Testis (tissue), 3 donors: ENCODE measurements around the gene GAB2. TPM values are rescaled to one million over a fixed set of nuclear protein-coding genes. Genes with fewer than 3 reads are reported as not detected.

Experiments
- DNase-seq: peaks from one replicate; pipeline ENCODE4 v3.0.0-alpha.2; 2019
- H3K27ac ChIP-seq, 2 donors: fragments of 200-600 bp; sonication (generic); one replicate each; pipeline ENCODE4 v1.5.1; 2019
- H3K27me3 ChIP-seq: fragments of 200-600 bp; sonication (generic); one replicate; pipeline ENCODE4 v1.5.1; 2019
- H3K36me3 ChIP-seq: fragments of 200-600 bp; sonication (generic); one replicate; pipeline ENCODE4 v1.5.1; 2017; ENCODE audit warnings: low read depth; ENCODE audit errors: missing control alignments
- H3K4me1 ChIP-seq: fragments of 200-600 bp; sonication (generic); one replicate; pipeline ENCODE4 v1.5.1; 2019
- H3K4me3 ChIP-seq, 2 donors: fragments of 200-600 bp; sonication (generic); one replicate each; pipeline ENCODE4 v1.5.1; 2017 to 2019
- H3K9me3 ChIP-seq: fragments of 200-600 bp; sonication (generic); one replicate; pipeline ENCODE4 v1.5.1; 2017
- CTCF ChIP-seq, 3 experiments: fragments of 450-650 bp in 2 of 3; fragments of 200-600 bp in 1 of 3; sonication (generic) in 1 of 3; IDR thresholded peaks; one replicate each; pipeline ENCODE4 v1.5.1; 2016 to 2019; ENCODE audit warnings: antibody characterized with exemption in 3 of 3, mild to moderate bottlenecking in 2 of 3, moderate library complexity in 1 of 3
- POLR2A ChIP-seq: fragments of 450-650 bp; IDR thresholded peaks from one replicate; pipeline ENCODE4 v1.6.1; 2017; ENCODE audit warnings: antibody characterized with exemption, mild to moderate bottlenecking, moderate library complexity
- WGBS, 2 donors: methylation state at CpG; one replicate each; pipeline ENCODE4 v1.1.5; 2018; 5-methylcytosine and 5-hydroxymethylcytosine counted together
- intact Hi-C: fragments of 100-400 bp; cut with DNase I; formaldehyde crosslinking; loops from one replicate; pipeline ENCODE4 v1.15.1; 2023; ENCODE audit warnings: low total_unique reads
- polyA plus RNA-seq: library from polyadenylated mRNA; stranded (reverse); fragments of 350-450 nt; fragmentation: Illumina TruSeq; extraction: RNeasy Lipid Tissue Mini Kit (QIAGEN cat#74804); gene quantifications from one replicate; pipeline ENCODE4 v1.2.3, GENCODE V29; 2014; ENCODE audit warnings: low read depth, low replicate concordance; ENCODE audit not compliant: insufficient read depth
- total RNA-seq, 2 donors: library from RNA; depleted of rRNA; stranded (reverse); fragments of >200 nt; gene quantifications; one replicate each; pipeline ENCODE4 v1.2.3, GENCODE V29; 2016

Gene GAB2
- total and polyA plus RNA-seq, 3 donors from 2014 or later, result 9.2 to 14.3 (median 10.9) TPM

GRCh38 chr11:78350646-78351165, 66.9 kb downstream of the GAB2 start:
- Histone ChIP-seq H3K4me3 (no peak overlapping the region), H3K27me3 (no peaks in the 10 kb centered on the region), H3K9me3 (no peaks in the 10 kb centered on the region), H3K4me1 (peaks cover 28% of the 10 kb centered on the region), H3K36me3 (no peaks in the 10 kb centered on the region), H3K27ac (peak overlapping the region; percentile 46 to 62)
- TF ChIP-seq POLR2A (no peak), CTCF (IDR thresholded peaks at IDR 0.05) (no peak)
- DNase-seq, result peak; percentile 18
- intact Hi-C loops, result no loop called here
- 19 to 21% methylated on average over 7 of the region's 7 CpGs for WGBS, 2 donors

- Histone ChIP-seq H3K4me3 (peak overlapping the region in 1 of 2 donors; percentile 7), H3K4me1 (peaks cover 28% of the 10 kb centered on the region), H3K27ac (peak overlapping the region; percentile 46 to 62), H3K9me3 (no peaks in the 10 kb centered on the region), H3K27me3 (no peaks in the 10 kb centered on the region), H3K36me3 (no peaks in the 10 kb centered on the region)
- no peak for DNase-seq
- intact Hi-C loops, result no loop called here
- TF ChIP-seq POLR2A (no peak), CTCF (IDR thresholded peaks at IDR 0.05) (no peak)
- WGBS, 2 donors, result 32% methylated on average over 6 of the region's 6 CpGs
Observed at GRCh38 chr11:78350091-78350645, 67.5 kb downstream of the GAB2 start.

GRCh38 chr11:78349624-78350023, 68.0 kb downstream of the GAB2 start:
- Histone ChIP-seq H3K27ac (peak overlapping the region in 1 of 2 donors; percentile 62), H3K27me3 (no peaks in the 10 kb centered on the region), H3K36me3 (no peaks in the 10 kb centered on the region), H3K4me3 (peak overlapping the region in 1 of 2 donors; percentile 7), H3K4me1 (peaks cover 26% of the 10 kb centered on the region), H3K9me3 (no peaks in the 10 kb centered on the region)
- no peak for DNase-seq
- WGBS, 2 donors, result 34 to 45% methylated on average over 3 of the region's 3 CpGs
- no peak for TF ChIP-seq CTCF (IDR thresholded peaks at IDR 0.05)
- no peak for TF ChIP-seq POLR2A
- intact Hi-C loops, result no loop called here

- TF ChIP-seq CTCF (IDR thresholded peaks at IDR 0.05) (no peak), POLR2A (no peak)
- no peaks in the 10 kb centered on the region for H3K9me3 ChIP-seq
- intact Hi-C loops, result no loop called here
- no peaks in the 10 kb centered on the region for H3K27me3 ChIP-seq
- DNase-seq, result no peak
- H3K4me3 ChIP-seq, result no peak overlapping the region
- H3K4me1 ChIP-seq, result peaks cover 22% of the 10 kb centered on the region
- WGBS, 2 donors, result 42 to 49% methylated on average over 3 of the region's 3 CpGs
- peak overlapping the region in 1 of 2 donors; percentile 62 for H3K27ac ChIP-seq
- no peaks in the 10 kb centered on the region for H3K36me3 ChIP-seq
Observed at GRCh38 chr11:78349114-78349513, 68.5 kb downstream of the GAB2 start.

GRCh38 chr11:78347956-78348355, 69.7 kb downstream of the GAB2 start:
- no peaks in the 10 kb centered on the region for H3K9me3 ChIP-seq
- H3K4me1 ChIP-seq, result peaks cover 20% of the 10 kb centered on the region
- peak overlapping the region in 1 of 2 donors; percentile 62 for H3K27ac ChIP-seq
- intact Hi-C loops, result no loop called here
- DNase-seq, result no peak
- no peak for TF ChIP-seq CTCF (IDR thresholded peaks at IDR 0.05)
- no peak for TF ChIP-seq POLR2A
- no peak overlapping the region for H3K4me3 ChIP-seq
- no peaks in the 10 kb centered on the region for H3K36me3 ChIP-seq
- no peaks in the 10 kb centered on the region for H3K27me3 ChIP-seq
